Skin of body (tissue), 2 donors: Measurements from ENCODE around the gene TSSC4. TPM values are rescaled to one million over a fixed set of nuclear protein-coding genes. Genes with fewer than 3 reads are reported as not detected.
"Not testable (repeated sequence)": the region's sequence is repeated elsewhere in the genome, so short reads cannot be mapped to it uniquely, and the experiment has no call there.

Experiments used
- DNase-seq: peaks from one replicate; lab custom pipeline; 2025; lab: John Stamatoyannopoulos, UW
- total RNA-seq: library from RNA; depleted of rRNA; stranded (reverse); fragments of >200 nt; gene quantifications from one replicate; pipeline ENCODE4 v1.2.3, GENCODE V29; 2014

Gene TSSC4
- 18.1 TPM for total RNA-seq

- peak; percentile 100 for DNase-seq
Observed at GRCh38 chr11:2400069-2400761, at the start of gene TSSC4. Gene TSSC4, plus strand, starts transcription at chr11:2400750. Its CDS starts 1,884 bp downstream, at chr11:2402634.

- no peak for DNase-seq
Observed at GRCh38 chr11:2351701-2352100, 48.8 kb upstream of the TSSC4 start.

- no peak for DNase-seq
Observed at GRCh38 chr11:2352420-2352819, 48.1 kb upstream of the TSSC4 start.

- DNase-seq = no peak
Observed at GRCh38 chr11:2355000-2355644, 45.4 kb upstream of the TSSC4 start.

- DNase-seq = no peak
Observed at GRCh38 chr11:2357246-2357645, 43.3 kb upstream of the TSSC4 start.

- DNase-seq = not testable (repeated sequence)
Observed at GRCh38 chr11:2357651-2358050, 42.9 kb upstream of the TSSC4 start.

GRCh38 chr11:2358754-2359442 lies 41.7 kb upstream of the TSSC4 start:
- DNase-seq = no peak

GRCh38 chr11:2359557-2359956 lies 41.0 kb upstream of the TSSC4 start:
- no peak for DNase-seq

GRCh38 chr11:2360081-2360642 lies 40.4 kb upstream of the TSSC4 start:
- no peak for DNase-seq

GRCh38 chr11:2361565-2361964 lies 39.0 kb upstream of the TSSC4 start:
- DNase-seq = no peak

- DNase-seq = no peak
Observed at GRCh38 chr11:2362414-2362813, 38.1 kb upstream of the TSSC4 start.

GRCh38 chr11:2363130-2363529 lies 37.4 kb upstream of the TSSC4 start:
- no peak for DNase-seq

GRCh38 chr11:2363577-2364370 lies 36.8 kb upstream of the TSSC4 start:
- DNase-seq = no peak

GRCh38 chr11:2364386-2364785 lies 36.2 kb upstream of the TSSC4 start:
- not testable (repeated sequence) for DNase-seq

GRCh38 chr11:2365571-2366210 lies 34.9 kb upstream of the TSSC4 start:
- no peak for DNase-seq

GRCh38 chr11:2366276-2366675 lies 34.3 kb upstream of the TSSC4 start:
- DNase-seq = no peak

GRCh38 chr11:2366733-2367132 lies 33.8 kb upstream of the TSSC4 start:
- DNase-seq = no peak

- no peak for DNase-seq
Observed at GRCh38 chr11:2367266-2368160, 33.0 kb upstream of the TSSC4 start.

GRCh38 chr11:2368178-2368850 lies 32.2 kb upstream of the TSSC4 start:
- DNase-seq = no peak
